ENCODE measurements around the gene PPM1H.

Gene PPM1H

GRCh38 chr12:62900686-62901272 lies 34.2 kb downstream of the PPM1H start:
- no peak for TF ChIP-seq CTCF (IDR thresholded peaks at IDR 0.05; ENCODE audit: low read depth, low read length)
- Histone ChIP-seq H3K4me3 (ENCODE audit: low read depth, low read length) (no peak overlapping the region), H3K27ac (no peak overlapping the region), H3K27me3 (ENCODE audit: insufficient read depth, low read depth, severe bottlenecking) (no peaks in the 10 kb centered on the region), H3K9me3 (ENCODE audit: severe bottlenecking) (no peaks in the 10 kb centered on the region), H3K36me3 (peaks cover 3% of the 10 kb centered on the region; the same call in 1 of the 2 replicates)
- no peak for DNase-seq

GRCh38 chr12:62899568-62900390 lies 35.2 kb downstream of the PPM1H start:
- DNase-seq: no peak
- H3K9me3 ChIP-seq (ENCODE audit: severe bottlenecking): no peaks in the 10 kb centered on the region
- no peak overlapping the region for H3K27ac ChIP-seq
- H3K36me3 ChIP-seq: peaks cover 3% of the 10 kb centered on the region; the same call in 1 of the 2 replicates
- no peak for TF ChIP-seq CTCF (IDR thresholded peaks at IDR 0.05; ENCODE audit: low read depth, low read length)
- H3K4me3 ChIP-seq (ENCODE audit: low read depth, low read length): no peak overlapping the region
- H3K27me3 ChIP-seq (ENCODE audit: insufficient read depth, low read depth, severe bottlenecking): no peaks in the 10 kb centered on the region

GRCh38 chr12:62898526-62898925 lies 36.4 kb downstream of the PPM1H start:
- H3K9me3 ChIP-seq (ENCODE audit: severe bottlenecking): no peaks in the 10 kb centered on the region
- TF ChIP-seq CTCF (IDR thresholded peaks at IDR 0.05; ENCODE audit: low read depth, low read length): no peak
- H3K27ac ChIP-seq: no peak overlapping the region
- no peaks in the 10 kb centered on the region for H3K27me3 ChIP-seq (ENCODE audit: insufficient read depth, low read depth, severe bottlenecking)
- DNase-seq: no peak
- no peak overlapping the region for H3K4me3 ChIP-seq (ENCODE audit: low read depth, low read length)
- H3K36me3 ChIP-seq: peaks cover 3% of the 10 kb centered on the region; the same call in 1 of the 2 replicates

- Histone ChIP-seq H3K36me3 (no peaks in the 10 kb centered on the region), H3K27me3 (ENCODE audit: insufficient read depth, low read depth, severe bottlenecking) (no peaks in the 10 kb centered on the region), H3K9me3 (ENCODE audit: severe bottlenecking) (no peaks in the 10 kb centered on the region), H3K27ac (no peak overlapping the region), H3K4me3 (ENCODE audit: low read depth, low read length) (no peak overlapping the region)
- no peak for DNase-seq
- TF ChIP-seq CTCF (IDR thresholded peaks at IDR 0.05; ENCODE audit: low read depth, low read length): no peak
These were observed 39.5 kb downstream of the PPM1H start for GRCh38 chr12:62895351-62895877.

GRCh38 chr12:62893276-62893675 lies 41.7 kb downstream of the PPM1H start:
- Histone ChIP-seq H3K4me3 (ENCODE audit: low read depth, low read length) (no peak overlapping the region), H3K36me3 (no peaks in the 10 kb centered on the region), H3K27ac (no peak overlapping the region), H3K9me3 (ENCODE audit: severe bottlenecking) (no peaks in the 10 kb centered on the region), H3K27me3 (ENCODE audit: insufficient read depth, low read depth, severe bottlenecking) (no peaks in the 10 kb centered on the region)
- TF ChIP-seq CTCF (IDR thresholded peaks at IDR 0.05; ENCODE audit: low read depth, low read length): no peak
- no peak for DNase-seq

All from WERI-Rb-1 (cell line).